ENCODE data around the gene RND3.

Gene RND3

GRCh38 chr2:150432312-150432625 lies 55.2 kb downstream of the RND3 start:
- DNase-seq: no peak

GRCh38 chr2:150431561-150432311 lies 55.7 kb downstream of the RND3 start:
- DNase-seq: no peak

GRCh38 chr2:150429384-150429961 lies 58.0 kb downstream of the RND3 start:
- DNase-seq: no peak

- DNase-seq: no peak
Observed at GRCh38 chr2:150428641-150429040, 58.8 kb downstream of the RND3 start.

GRCh38 chr2:150427298-150427697 lies 60.2 kb downstream of the RND3 start:
- no peak for DNase-seq

- DNase-seq: no peak
Observed at GRCh38 chr2:150426724-150427123, 60.7 kb downstream of the RND3 start.

- DNase-seq: no peak
Observed at GRCh38 chr2:150426315-150426714, 61.2 kb downstream of the RND3 start.

GRCh38 chr2:150425121-150425955 lies 62.1 kb downstream of the RND3 start:
- no peak for DNase-seq

- DNase-seq: no peak
Observed at GRCh38 chr2:150424406-150424805, 63.1 kb downstream of the RND3 start.

GRCh38 chr2:150421126-150421651 lies 66.3 kb downstream of the RND3 start:
- no peak for DNase-seq

GRCh38 chr2:150418916-150419315 lies 68.6 kb downstream of the RND3 start:
- DNase-seq: no peak

Measured in cortex of kidney (tissue), 1 donor.